ENCODE measurements around the gene BRCA2.

The BRCA2 gene

GRCh38 chr13:32297206-32297605 is 18.1 kb upstream of the BRCA2 start:
- peaks cover 4% of the 10 kb centered on the region for H3K4me1 ChIP-seq (ENCODE audit: insufficient read depth, low read length, poor library complexity, severe bottlenecking)
- no peaks in the 10 kb centered on the region for H3K79me2 ChIP-seq (ENCODE audit: insufficient read depth, low read length)
- H3K4me2 ChIP-seq (ENCODE audit: low read depth, low read length, poor library complexity, severe bottlenecking) = no peak overlapping the region
- H3K9me3 ChIP-seq (ENCODE audit: insufficient read depth, low read depth, low read length) = no peaks in the 10 kb centered on the region
- H3K36me3 ChIP-seq (ENCODE audit: insufficient read depth, low read length) = no peaks in the 10 kb centered on the region
- no peak overlapping the region for H3K4me3 ChIP-seq (ENCODE audit: low read length, poor library complexity, severe bottlenecking)
- peaks cover 71% of the 10 kb centered on the region for H3K27me3 ChIP-seq (ENCODE audit: insufficient read depth, low read length, poor library complexity, severe bottlenecking)
- H2AFZ ChIP-seq (ENCODE audit: low read length) = no peak overlapping the region
- no peaks in the 10 kb centered on the region for H3K9me2 ChIP-seq (replicated peaks; ENCODE audit: low read depth, low read length)
- H3K9ac ChIP-seq (ENCODE audit: low read depth, low read length, poor library complexity, severe bottlenecking) = no peak overlapping the region
- H3F3A ChIP-seq (ENCODE audit: low read depth) = no peaks in the 10 kb centered on the region
- H4K20me1 ChIP-seq (ENCODE audit: insufficient read depth, low read length, poor library complexity, severe bottlenecking) = no peaks in the 10 kb centered on the region
- TF ChIP-seq CTCF (conservative IDR thresholded peaks at IDR 0.05; ENCODE audit: low read length) (no peak), EZH2phosphoT487 (IDR thresholded peaks at IDR 0.05; ENCODE audit: borderline replicate concordance) (no peak)

DNA sequence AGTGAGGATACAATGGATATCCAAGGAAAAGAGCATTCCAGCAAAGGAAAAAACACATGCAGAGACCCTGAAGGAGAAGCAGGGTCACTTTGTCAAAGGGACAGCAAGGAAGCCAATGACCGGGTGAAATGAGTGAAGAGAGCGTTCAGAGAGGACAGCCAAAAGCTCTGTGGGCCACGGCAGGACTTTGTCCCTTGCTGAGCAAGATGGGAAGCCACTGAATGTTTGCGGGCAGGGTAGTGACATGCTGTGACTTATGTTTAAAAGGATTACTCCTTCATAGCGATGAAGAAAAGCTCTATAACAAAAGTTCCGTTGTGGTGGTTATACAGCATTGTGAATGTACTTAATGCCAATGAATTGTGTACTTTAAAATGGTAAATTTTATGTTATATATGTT is 16.6 kb upstream of the BRCA2 start:
- peaks cover 71% of the 10 kb centered on the region for H3K27me3 ChIP-seq (ENCODE audit: insufficient read depth, low read length, poor library complexity, severe bottlenecking)
- no peak overlapping the region for H3K4me2 ChIP-seq (ENCODE audit: low read depth, low read length, poor library complexity, severe bottlenecking)
- no peaks in the 10 kb centered on the region for H3K9me2 ChIP-seq (replicated peaks; ENCODE audit: low read depth, low read length)
- H3K9ac ChIP-seq (ENCODE audit: low read depth, low read length, poor library complexity, severe bottlenecking) = no peak overlapping the region
- no peak overlapping the region for H2AFZ ChIP-seq (ENCODE audit: low read length)
- no peaks in the 10 kb centered on the region for H4K20me1 ChIP-seq (ENCODE audit: insufficient read depth, low read length, poor library complexity, severe bottlenecking)
- H3K79me2 ChIP-seq (ENCODE audit: insufficient read depth, low read length) = no peaks in the 10 kb centered on the region
- H3F3A ChIP-seq (ENCODE audit: low read depth) = no peaks in the 10 kb centered on the region
- TF ChIP-seq CTCF (conservative IDR thresholded peaks at IDR 0.05; ENCODE audit: low read length) = no peak
- H3K36me3 ChIP-seq (ENCODE audit: insufficient read depth, low read length) = no peaks in the 10 kb centered on the region
- peaks cover 4% of the 10 kb centered on the region for H3K4me1 ChIP-seq (ENCODE audit: insufficient read depth, low read length, poor library complexity, severe bottlenecking)
- H3K4me3 ChIP-seq (ENCODE audit: low read length, poor library complexity, severe bottlenecking) = no peak overlapping the region
- no peaks in the 10 kb centered on the region for H3K9me3 ChIP-seq (ENCODE audit: insufficient read depth, low read depth, low read length)

DNA sequence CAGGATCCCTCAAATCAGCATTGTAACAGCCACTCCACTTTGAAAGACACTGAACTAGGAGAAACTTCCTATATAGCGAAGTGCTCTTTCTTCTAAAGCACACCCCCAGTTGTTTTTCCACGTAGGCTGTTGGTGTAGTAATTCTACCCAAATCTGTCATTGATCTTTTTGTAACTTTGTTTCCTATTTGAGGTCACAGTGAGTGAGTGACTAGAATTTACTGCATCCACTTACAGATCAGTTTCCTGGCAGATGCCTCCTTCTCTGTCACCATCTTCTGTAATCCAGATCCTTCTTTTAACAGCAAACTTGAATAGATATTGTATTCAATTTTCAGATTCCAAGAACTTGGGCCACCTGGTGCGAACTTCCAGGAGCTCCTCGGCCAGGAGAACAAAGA is 15.4 kb upstream of the BRCA2 start:
- Histone ChIP-seq H3K9me2 (replicated peaks; ENCODE audit: low read depth, low read length) (no peaks in the 10 kb centered on the region), H3F3A (ENCODE audit: low read depth) (no peaks in the 10 kb centered on the region), H3K9me3 (ENCODE audit: insufficient read depth, low read depth, low read length) (no peaks in the 10 kb centered on the region), H3K4me1 (ENCODE audit: insufficient read depth, low read length, poor library complexity, severe bottlenecking) (peaks cover 4% of the 10 kb centered on the region), H3K9ac (ENCODE audit: low read depth, low read length, poor library complexity, severe bottlenecking) (no peak overlapping the region), H3K4me2 (ENCODE audit: low read depth, low read length, poor library complexity, severe bottlenecking) (no peak overlapping the region), H3K36me3 (ENCODE audit: insufficient read depth, low read length) (no peaks in the 10 kb centered on the region), H2AFZ (ENCODE audit: low read length) (no peak overlapping the region), H4K20me1 (ENCODE audit: insufficient read depth, low read length, poor library complexity, severe bottlenecking) (no peaks in the 10 kb centered on the region), H3K79me2 (ENCODE audit: insufficient read depth, low read length) (no peaks in the 10 kb centered on the region), H3K4me3 (ENCODE audit: low read length, poor library complexity, severe bottlenecking) (no peak overlapping the region), H3K27me3 (ENCODE audit: insufficient read depth, low read length, poor library complexity, severe bottlenecking) (peaks cover 63% of the 10 kb centered on the region)
- no peak for TF ChIP-seq CTCF (conservative IDR thresholded peaks at IDR 0.05; ENCODE audit: low read length)
- no peak for TF ChIP-seq EZH2phosphoT487 (IDR thresholded peaks at IDR 0.05; ENCODE audit: borderline replicate concordance)
